ENCODE measurements around the gene PRSS1. TPM values are rescaled to one million over a fixed set of nuclear protein-coding genes. Genes with fewer than 3 reads are reported as not detected.

Gene PRSS1
- polyA plus RNA-seq, 1 experiment: not detected

DNA sequence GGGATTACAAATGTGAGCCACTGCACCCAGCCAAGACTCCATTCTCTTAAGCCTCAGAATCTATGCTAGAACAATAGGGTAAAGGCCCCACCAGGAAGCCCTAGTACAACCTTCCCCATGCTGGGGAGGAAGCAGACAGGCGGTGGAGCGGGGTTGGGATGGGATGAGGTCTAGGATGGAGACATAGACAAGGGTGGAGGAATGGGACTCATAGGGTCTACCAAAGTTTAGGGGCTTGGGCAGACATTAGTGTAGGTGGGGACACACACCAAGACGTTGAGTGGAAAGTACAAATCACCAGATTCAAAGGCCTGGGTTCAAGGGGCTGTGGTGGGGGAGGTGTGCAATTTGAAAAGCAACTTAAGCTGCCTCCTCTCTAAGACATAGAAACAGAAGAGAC lies 40.8 kb downstream of the PRSS1 start:
- DNase-seq (ENCODE audit: low read depth, low spot score): no peak
- CTCF ChIA-PET: interaction anchor here (1.2 kb wide), 1 partner anchor 274 kb away, joined by 4 read pairs; no protein-coding TSS in a partner anchor
- POLR2A ChIA-PET: no interaction called here
- TF ChIP-seq, protein P1, sequence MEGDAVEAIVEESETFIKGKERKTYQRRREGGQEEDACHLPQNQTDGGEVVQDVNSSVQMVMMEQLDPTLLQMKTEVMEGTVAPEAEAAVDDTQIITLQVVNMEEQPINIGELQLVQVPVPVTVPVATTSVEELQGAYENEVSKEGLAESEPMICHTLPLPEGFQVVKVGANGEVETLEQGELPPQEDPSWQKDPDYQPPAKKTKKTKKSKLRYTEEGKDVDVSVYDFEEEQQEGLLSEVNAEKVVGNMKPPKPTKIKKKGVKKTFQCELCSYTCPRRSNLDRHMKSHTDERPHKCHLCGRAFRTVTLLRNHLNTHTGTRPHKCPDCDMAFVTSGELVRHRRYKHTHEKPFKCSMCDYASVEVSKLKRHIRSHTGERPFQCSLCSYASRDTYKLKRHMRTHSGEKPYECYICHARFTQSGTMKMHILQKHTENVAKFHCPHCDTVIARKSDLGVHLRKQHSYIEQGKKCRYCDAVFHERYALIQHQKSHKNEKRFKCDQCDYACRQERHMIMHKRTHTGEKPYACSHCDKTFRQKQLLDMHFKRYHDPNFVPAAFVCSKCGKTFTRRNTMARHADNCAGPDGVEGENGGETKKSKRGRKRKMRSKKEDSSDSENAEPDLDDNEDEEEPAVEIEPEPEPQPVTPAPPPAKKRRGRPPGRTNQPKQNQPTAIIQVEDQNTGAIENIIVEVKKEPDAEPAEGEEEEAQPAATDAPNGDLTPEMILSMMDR (IDR thresholded peaks at IDR 0.05; ENCODE audit: low read depth, low read length): no peak
- Histone ChIP-seq H3K27ac (ENCODE audit: low read depth, low read length) (no peak overlapping the region), H3K9me3 (ENCODE audit: control insufficient read depth, insufficient read depth, low read length) (no peaks in the 10 kb centered on the region), H3K27me3 (ENCODE audit: control insufficient read depth, insufficient read depth, low read length) (peaks cover 19% of the 10 kb centered on the region), H3K4me3 (ENCODE audit: low read depth, low read length) (no peak overlapping the region)

- no peaks in the 10 kb centered on the region for H3K9me3 ChIP-seq (ENCODE audit: control insufficient read depth, insufficient read depth, low read length)
- TF ChIP-seq, protein P1 (IDR thresholded peaks at IDR 0.05; ENCODE audit: low read depth, low read length): no peak
- H3K4me3 ChIP-seq (ENCODE audit: low read depth, low read length): no peak overlapping the region
- no peak overlapping the region for H3K27ac ChIP-seq (ENCODE audit: low read depth, low read length)
- ChIA-PET CTCF (interaction anchor here (0.8 to 1.2 kb wide), 2 partner anchors 256 to 275 kb away, joined by 3 to 4 read pairs; no protein-coding TSS in a partner anchor), POLR2A (no interaction called here)
- DNase-seq (ENCODE audit: low read depth, low spot score): no peak
- peaks cover 23% of the 10 kb centered on the region for H3K27me3 ChIP-seq (ENCODE audit: control insufficient read depth, insufficient read depth, low read length)
Measured at GRCh38 chr7:142790555-142790954, 41.3 kb downstream of the PRSS1 start.

- DNase-seq (ENCODE audit: low read depth, low spot score): no peak
- Histone ChIP-seq H3K27me3 (ENCODE audit: control insufficient read depth, insufficient read depth, low read length) (peaks cover 29% of the 10 kb centered on the region), H3K9me3 (ENCODE audit: control insufficient read depth, insufficient read depth, low read length) (no peaks in the 10 kb centered on the region; the same call in 1 of the 2 replicates), H3K27ac (ENCODE audit: low read depth, low read length) (no peak overlapping the region), H3K4me3 (ENCODE audit: low read depth, low read length) (no peak overlapping the region)
- CTCF ChIA-PET: interaction anchor here (0.8 to 1.2 kb wide), 2 partner anchors 257 kb away, joined by 3 read pairs; no protein-coding TSS in a partner anchor
- TF ChIP-seq, protein P1 (IDR thresholded peaks at IDR 0.05; ENCODE audit: low read depth, low read length): no peak
- POLR2A ChIA-PET: no interaction called here
Measured at GRCh38 chr7:142791502-142791901, 42.2 kb downstream of the PRSS1 start.

DNA sequence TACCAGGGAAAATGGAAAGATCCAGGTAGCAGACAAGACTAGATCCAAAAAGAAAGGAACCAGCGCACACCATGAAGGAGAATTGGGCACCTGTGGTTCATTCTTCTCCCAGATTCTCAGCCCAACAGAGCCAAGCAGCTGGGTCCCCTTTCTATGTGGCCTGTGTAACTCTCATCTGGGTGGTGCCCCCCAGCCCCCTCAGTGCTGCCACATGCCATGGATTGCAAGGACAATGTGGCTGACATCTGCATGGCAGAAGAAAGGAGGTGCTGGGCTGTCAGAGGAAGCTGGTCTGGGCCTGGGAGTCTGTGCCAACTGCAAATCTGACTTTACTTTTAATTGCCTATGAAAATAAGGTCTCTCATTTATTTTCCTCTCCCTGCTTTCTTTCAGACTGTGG lies 42.9 kb downstream of the PRSS1 start:
- POLR2A ChIA-PET: no interaction called here
- no peak for DNase-seq (ENCODE audit: low read depth, low spot score)
- Histone ChIP-seq H3K27me3 (ENCODE audit: control insufficient read depth, insufficient read depth, low read length) (peaks cover 33% of the 10 kb centered on the region), H3K9me3 (ENCODE audit: control insufficient read depth, insufficient read depth, low read length) (no peaks in the 10 kb centered on the region; the same call in 1 of the 2 replicates), H3K27ac (ENCODE audit: low read depth, low read length) (no peak overlapping the region), H3K4me3 (ENCODE audit: low read depth, low read length) (no peak overlapping the region)
- TF ChIP-seq, protein P1 (IDR thresholded peaks at IDR 0.05; ENCODE audit: low read depth, low read length): no peak
- CTCF ChIA-PET: interaction anchor here (1.2 kb wide), 2 partner anchors 9 to 257 kb away, joined by 3 to 4 read pairs; no protein-coding TSS in a partner anchor

GRCh38 chr7:142792593-142792992 lies 43.3 kb downstream of the PRSS1 start:
- Histone ChIP-seq H3K27me3 (ENCODE audit: control insufficient read depth, insufficient read depth, low read length) (peaks cover 37% of the 10 kb centered on the region), H3K4me3 (ENCODE audit: low read depth, low read length) (no peak overlapping the region), H3K9me3 (ENCODE audit: control insufficient read depth, insufficient read depth, low read length) (no peaks in the 10 kb centered on the region; the same call in 1 of the 2 replicates), H3K27ac (ENCODE audit: low read depth, low read length) (no peak overlapping the region)
- CTCF ChIA-PET: interaction anchor here (1.2 to 1.4 kb wide), 4 partner anchors 10 to 277 kb away, joined by 3 to 7 read pairs (median 4); no protein-coding TSS in a partner anchor
- DNase-seq (ENCODE audit: low read depth, low spot score): no peak
- POLR2A ChIA-PET: no interaction called here
- TF ChIP-seq, protein P1 (IDR thresholded peaks at IDR 0.05; ENCODE audit: low read depth, low read length): no peak
